HG03520 (cell line): ENCODE measurements around the gene THRSP.
"Not testable (repeated sequence)": the region's sequence is repeated elsewhere in the genome, so short reads cannot be mapped to it uniquely, and the experiment has no call there.

ENCODE experiments used
- ATAC-seq: cut with Tn5 transposase; IDR thresholded peaks from one replicate; pipeline ENCODE4 v1.9.1; 2021; ENCODE audit warnings: mild to moderate bottlenecking, moderate library complexity; ENCODE audit not compliant: unreplicated experiment

Gene THRSP

GRCh38 chr11:78061921-78062311 is 1.7 kb upstream of the THRSP start:
- no peak for ATAC-seq

GRCh38 chr11:78062671-78063070 is 990 bp upstream of the THRSP start:
- no peak for ATAC-seq

- ATAC-seq = no peak
Measured at GRCh38 chr11:78065203-78065602, 1.5 kb downstream of the THRSP start.

GRCh38 chr11:78066471-78066870 is 2.8 kb downstream of the THRSP start:
- ATAC-seq = no peak

GRCh38 chr11:78067704-78068103 is 4.0 kb downstream of the THRSP start:
- no peak for ATAC-seq

- ATAC-seq = no peak
Measured at GRCh38 chr11:78069465-78069864, 5.8 kb downstream of the THRSP start.

- ATAC-seq = no peak
Measured at GRCh38 chr11:78070621-78071020, 7.0 kb downstream of the THRSP start.

GRCh38 chr11:78071717-78072116 is 8.1 kb downstream of the THRSP start:
- no peak for ATAC-seq

- no peak for ATAC-seq
Measured at GRCh38 chr11:78072455-78072854, 8.8 kb downstream of the THRSP start.

- ATAC-seq = no peak
Measured at GRCh38 chr11:78074756-78075155, 11.1 kb downstream of the THRSP start.

- ATAC-seq = no peak
Measured at GRCh38 chr11:78076733-78077403, 13.2 kb downstream of the THRSP start.

- ATAC-seq = not testable (repeated sequence)
Measured at GRCh38 chr11:78077592-78077991, 13.9 kb downstream of the THRSP start.

- no peak for ATAC-seq
Measured at GRCh38 chr11:78078218-78079167, 14.8 kb downstream of the THRSP start.

GRCh38 chr11:78079232-78080083 is 15.8 kb downstream of the THRSP start, which contains the start of gene NDUFC2:
Gene NDUFC2 (minus strand): TSS chr11:78079862. CDS start chr11:78079744, 118 bp downstream.
- ATAC-seq = peak; percentile 62

- ATAC-seq = no peak
Measured at GRCh38 chr11:78080084-78080817, 16.6 kb downstream of the THRSP start.

GRCh38 chr11:78080818-78081495 is 17.3 kb downstream of the THRSP start:
- ATAC-seq = no peak

- ATAC-seq = no peak
Measured at GRCh38 chr11:78081583-78081982, 17.9 kb downstream of the THRSP start.

- no peak for ATAC-seq
Measured at GRCh38 chr11:78082146-78082545, 18.5 kb downstream of the THRSP start.

GRCh38 chr11:78083021-78083420 is 19.4 kb downstream of the THRSP start:
- ATAC-seq = no peak

GRCh38 chr11:78084506-78084905 is 20.8 kb downstream of the THRSP start:
- not testable (repeated sequence) for ATAC-seq
